NCI-H748 treated with DMSO at 0.1 percent for 48 hours (cell line): ENCODE measurements around the gene ZDHHC7.
"Not testable (repeated sequence)": the region's sequence is repeated elsewhere in the genome, so short reads cannot be mapped to it uniquely, and the experiment has no call there.

Experiments used
- DNase-seq: peaks from one replicate; lab custom pipeline; 2025; lab: John Stamatoyannopoulos, UW

ZDHHC7 gene

DNA sequence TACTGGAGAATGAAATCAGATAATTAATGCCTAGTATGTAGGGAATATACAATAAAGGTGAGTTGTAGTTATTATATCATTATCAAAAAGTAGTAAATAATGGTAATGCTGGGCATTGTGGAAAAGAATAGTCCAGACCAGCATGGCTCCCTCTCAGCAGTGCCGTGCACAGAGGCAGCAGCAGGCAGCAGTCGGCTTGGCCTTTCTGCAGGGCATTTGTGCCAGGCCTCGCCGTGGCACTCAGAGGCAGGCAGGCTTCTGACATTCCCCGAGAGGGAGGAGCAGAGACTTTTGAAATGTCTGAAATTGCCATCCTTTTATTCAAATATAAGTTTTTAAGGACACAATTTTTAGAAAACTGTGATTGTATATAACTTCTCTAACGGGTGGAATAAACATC lies 31.3 kb upstream of the ZDHHC7 start:
- no peak for DNase-seq

DNA sequence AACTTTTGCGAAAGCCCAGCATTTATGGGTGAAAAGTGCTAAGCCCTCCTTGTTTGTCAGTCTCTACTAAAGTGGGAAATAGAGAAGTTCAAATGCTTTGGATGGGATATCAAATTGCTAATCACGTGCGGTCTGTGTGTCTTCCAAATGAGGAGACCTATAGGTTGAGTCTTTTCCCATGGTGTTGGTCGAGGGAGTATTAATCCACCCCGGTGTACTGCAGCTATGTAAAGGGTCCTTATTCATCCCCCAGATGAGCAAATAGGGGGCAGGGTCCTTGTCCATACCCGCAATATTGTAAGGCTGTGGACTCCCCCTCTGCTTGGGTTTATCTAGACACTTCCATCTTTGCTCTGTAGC lies 30.8 kb upstream of the ZDHHC7 start:
- no peak for DNase-seq

DNA sequence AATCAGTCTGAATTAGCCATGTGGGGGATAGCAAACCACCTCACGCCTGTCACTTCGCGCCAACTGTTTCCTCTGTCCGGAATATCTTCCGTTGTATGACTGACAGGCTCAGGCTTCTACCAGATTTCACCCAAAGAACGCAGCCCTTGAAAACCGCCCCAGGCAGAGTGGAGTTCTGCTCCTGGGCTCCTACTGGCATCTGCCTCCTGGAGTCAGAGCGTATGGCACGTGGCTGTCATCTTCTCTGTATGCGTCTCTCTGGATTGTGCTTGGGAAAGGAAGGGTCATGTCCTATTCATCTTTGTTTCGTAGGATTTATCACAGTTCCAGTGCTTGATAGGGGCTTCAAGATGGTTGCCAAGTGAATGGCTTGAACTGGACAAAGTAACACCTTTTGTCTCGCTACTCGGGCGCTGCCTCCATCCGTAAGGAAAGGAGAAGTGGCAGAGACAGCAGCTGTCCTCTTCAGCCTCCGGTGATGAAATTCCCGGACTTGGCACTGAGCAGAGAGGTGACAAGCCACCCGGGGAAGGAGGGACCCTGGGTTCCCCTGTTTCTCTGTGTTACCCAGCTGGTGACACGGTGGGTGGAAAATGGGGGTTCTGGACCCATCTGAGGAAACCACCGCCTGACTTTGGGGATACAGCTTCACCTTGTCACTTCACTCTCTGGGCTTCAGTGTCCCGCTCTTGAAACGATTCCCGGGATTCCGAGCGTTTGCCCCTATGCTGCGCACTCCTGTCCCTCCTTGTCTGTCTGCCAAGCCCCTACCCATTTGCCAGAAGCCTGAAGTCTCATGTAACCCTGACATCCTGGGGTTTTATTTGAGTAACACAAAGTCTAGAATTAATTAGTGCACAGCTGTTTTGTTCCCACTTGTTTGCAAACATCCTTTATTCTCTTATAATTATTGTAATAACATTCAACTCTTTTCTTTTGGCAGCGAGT lies 30.2 kb upstream of the ZDHHC7 start:
- no peak for DNase-seq

DNA sequence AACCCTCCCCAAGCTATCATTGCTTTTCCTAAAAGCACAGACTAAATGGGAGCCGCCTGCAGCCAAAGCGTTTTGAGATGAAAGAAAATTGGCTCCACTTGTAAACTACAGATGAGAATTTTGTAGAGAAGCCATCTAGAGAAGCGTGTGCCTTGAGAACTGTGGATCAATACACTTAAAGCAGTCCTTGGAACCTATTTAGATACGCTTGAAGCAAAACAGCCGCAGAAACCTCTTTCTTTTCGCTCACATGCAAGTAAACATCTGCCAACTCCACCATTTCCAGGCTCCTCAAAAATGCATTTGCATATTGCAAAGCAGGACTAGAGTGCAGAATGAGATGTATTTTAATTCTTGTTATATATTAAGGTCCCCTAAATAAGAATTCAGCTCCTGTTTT lies 29.4 kb upstream of the ZDHHC7 start:
- no peak for DNase-seq

DNA sequence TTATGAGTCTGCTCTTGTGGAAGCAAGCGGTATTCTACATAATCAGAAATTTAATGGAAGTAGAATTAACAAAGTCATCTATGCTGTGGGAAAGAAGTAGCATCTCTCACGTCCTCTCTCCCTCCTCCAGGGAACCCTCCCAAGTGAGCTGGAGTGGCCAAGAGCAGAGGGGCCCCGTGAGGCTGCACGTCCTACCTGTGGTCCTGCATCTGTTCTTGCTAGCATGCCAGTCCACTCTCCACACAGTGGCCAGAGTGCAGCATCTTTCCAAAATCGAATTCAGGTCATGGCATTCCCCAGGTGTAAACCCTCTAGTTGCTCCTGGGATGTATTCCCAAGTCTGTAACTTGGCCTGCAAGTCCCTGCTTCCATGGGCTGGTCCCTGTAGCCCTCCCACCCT lies 26.4 kb upstream of the ZDHHC7 start:
- DNase-seq, result no peak

DNA sequence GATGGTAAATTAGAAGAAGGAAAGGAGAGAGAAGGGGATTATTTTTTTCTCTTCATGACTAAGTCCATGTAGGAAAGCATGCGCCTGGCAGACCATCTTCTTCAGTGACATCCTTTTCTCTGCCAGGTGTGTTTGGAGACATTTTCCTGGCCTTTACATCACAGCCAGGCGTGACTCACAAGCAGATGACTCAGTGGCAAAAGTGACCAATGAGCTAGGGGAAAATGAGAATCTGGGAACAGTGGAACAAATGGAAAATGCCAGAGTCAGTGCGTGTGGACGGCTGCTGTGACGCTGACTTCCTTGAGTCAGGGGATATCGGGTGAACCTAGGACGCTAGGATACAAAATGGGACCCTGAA lies 25.7 kb upstream of the ZDHHC7 start:
- no peak for DNase-seq

DNA sequence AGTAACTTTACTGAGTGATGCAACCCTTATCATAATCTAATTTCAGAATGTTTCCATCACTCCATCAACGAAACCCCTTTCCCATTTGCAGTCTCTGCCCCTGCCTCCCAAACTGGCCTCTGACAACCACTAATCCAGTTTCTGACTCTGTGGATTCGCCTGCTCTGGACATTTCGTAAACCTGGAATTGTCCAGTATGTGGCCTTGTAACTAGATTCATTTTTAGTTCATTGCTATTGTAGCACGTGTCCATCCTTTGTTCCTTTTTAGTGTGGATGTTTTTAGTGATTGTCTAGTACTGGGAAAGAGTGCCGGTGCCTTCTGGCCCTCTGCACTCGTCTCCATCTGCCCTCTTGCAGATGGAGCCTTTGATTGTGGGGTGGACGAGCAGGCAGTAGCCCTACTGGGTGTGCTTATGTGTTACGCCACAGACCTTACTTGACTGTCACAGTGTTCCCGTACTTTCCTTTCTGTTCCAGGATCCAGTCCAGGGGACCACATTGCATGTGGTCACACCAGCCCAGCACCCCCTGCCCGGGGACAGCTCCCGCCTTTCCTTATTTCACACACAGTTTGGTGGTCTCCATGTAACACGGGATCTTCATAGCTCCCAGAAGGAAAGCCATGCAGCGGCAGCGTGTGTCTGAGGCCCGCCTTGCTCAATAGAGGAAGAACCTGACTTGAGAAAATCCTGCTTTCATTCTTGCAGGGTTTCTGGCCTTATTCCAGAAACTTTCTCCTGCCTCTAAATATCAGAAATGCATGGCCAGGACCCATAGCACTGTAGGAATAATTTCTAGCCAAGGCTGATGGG lies 25.1 kb upstream of the ZDHHC7 start:
- no peak for DNase-seq

DNA sequence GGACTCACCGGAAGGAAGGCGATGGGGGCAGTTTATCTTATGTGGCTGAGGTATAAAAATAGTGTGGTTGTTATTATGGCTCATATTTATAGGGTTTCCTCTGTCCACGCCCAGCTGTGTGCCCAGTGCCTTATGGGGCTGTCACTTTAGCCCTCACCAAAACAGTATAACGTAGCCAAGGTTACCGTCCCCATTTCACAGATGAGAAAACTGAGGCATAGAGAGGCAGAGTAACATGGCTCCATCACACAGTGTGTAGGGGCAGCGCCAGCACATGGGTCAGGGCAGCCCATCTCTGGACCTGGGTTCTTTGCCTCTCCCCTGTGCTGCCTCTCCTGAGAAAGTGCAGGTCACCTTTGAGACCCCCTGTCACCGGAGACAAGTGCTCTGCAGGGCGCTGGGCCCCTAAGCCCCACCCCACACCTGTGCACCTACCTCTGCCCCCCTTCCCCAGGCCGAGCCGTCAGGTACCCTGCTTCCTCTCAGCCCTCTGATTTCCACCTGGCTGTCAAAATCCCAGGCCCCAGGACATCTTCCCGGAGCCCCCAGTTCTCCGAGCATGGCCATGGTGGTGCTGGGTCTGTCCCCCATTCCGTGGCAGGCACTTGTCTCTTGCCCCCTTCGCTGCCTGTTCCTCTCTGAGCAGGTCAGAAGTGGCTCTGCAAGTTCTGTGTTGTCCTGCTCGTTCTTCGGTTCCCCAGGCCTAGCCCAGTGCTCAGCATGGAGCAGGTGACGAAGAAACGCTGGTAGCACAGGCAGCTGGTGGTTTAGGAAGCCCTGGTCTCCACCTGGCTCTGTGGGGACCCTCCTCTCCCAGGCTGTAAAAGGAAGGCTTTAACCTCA lies 23.5 kb upstream of the ZDHHC7 start:
- no peak for DNase-seq

DNA sequence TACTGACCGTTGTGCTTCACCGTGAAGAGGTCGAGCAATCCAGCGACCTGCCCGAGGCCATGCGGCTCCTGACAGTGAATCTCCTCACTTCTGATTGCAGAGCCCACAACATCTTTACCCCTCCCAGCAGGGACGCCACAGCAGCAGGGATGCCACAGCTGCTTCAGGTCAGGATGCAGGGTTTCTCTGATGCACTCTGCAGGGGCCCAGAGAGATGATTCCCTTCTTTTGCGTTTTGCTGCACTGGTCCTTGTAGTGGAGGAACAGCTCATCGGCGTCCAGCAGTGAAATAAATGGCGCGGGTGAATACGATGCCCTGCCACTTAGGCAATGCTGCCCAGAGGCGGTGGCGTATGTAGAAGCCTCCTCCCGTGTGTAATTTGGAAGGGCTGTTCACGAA lies 21.8 kb upstream of the ZDHHC7 start:
- no peak for DNase-seq

DNA sequence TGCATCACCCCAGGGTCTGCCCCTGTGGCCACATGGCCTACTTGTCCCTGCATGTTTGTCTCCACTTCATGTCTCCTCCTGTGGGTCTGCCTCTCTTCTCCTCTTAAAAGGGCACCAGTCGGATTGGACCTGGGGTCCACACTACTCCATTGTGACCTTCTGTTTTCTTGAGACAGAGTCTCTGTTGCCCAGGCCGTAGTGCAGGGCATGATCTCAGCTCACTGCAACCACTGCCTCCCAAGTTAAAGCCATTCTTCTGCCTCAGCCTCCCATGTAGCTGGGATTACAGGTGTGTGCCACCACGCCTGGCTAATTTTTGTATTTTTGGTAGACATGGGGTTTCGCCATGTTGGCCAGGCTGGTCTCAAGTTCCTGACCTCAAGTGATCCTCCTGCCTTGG lies 20.9 kb upstream of the ZDHHC7 start:
- DNase-seq, result not testable (repeated sequence)

DNA sequence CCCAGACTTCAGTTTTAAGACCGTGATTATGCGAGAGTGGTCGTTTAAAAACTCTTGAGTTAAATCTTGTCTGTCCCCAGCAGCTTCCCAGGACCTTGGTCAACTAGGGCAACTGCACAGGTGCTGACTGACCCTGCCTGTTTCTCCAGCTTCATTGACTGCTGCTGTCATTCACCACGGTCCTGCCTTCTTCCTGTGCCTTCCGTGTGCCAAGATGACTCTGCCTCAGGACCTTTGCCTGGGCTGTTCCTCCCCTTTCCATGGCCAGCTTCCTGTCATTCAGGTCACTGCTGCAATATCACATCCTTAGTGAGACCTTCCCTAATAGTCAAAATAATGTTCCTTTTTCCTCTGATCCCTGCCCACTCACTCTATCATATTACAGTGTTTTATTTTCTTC lies 20.1 kb upstream of the ZDHHC7 start:
- DNase-seq, result no peak

DNA sequence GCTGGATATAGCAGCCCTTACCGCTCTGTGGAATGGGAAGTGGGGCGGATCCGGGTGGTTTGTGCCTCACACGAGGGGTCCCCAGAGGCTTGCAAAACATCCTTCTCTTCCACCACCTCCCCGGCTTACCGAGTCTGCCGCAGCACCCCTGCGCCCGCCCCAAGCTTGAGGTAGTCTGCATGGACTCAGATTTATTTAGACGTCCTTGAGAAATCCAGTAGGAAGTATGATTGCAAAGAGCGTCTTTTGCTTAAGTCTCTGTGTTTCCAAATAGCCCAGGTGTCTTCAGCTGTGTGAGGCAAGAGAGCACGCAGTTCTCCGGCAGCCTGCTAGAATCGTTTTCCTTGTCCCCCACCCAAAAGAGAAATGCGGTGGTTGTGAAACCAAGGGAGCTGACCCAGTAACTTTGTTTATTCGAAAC lies 18.7 kb upstream of the ZDHHC7 start:
- DNase-seq, result no peak

DNA sequence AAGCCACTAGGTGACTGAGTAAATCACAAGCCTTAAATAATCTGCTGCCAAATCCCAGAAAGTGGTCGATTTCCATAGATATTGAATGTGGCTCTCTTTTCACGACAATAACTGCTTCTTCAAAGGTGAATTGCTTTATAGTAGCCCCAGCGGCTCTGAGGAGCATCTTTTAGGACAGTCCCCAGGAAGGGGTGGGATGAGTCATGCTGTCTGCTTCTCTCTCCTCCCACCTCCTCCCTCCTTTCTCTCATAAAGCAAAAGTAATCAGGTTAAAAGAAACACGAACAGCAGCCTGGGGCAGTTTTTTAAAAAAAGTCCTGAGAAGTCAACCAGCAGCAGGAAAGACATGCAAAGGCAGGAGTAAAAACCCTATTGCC lies 18.1 kb upstream of the ZDHHC7 start:
- DNase-seq, result no peak

DNA sequence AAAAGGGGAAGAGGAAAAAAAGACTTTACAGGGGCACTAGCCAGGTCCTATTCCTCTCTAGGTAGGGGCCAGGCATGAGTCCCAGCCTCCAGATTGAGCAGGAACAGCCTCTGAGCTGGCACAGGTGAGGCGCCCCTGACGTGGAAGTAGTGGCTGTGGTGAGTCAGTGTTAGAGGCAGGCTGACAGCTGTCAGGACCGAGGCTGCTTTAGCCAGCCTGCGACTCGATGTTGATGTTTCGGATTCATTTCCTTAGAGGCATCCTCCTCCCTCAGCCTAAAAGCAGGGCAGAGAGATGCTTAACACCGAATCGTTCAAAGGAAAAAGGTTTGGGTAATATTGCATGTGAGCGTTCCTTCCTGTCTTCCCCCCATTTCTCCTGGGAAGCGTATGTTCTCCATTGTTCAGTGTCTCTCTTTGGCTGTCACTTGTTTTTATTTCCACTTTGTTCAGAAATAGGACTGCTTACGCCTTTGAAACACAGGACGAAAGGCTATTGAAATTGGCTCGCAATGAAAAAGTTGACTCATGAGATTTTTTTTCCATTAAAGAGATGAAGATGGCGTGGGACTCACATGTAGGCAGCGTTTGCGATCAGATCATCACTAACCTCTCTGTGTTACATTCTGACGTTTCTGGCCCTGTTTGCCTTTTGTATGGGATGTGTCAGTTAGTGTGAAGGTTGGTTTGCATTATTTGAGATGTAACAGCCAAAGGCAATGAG lies 17.5 kb upstream of the ZDHHC7 start:
- DNase-seq, result no peak

DNA sequence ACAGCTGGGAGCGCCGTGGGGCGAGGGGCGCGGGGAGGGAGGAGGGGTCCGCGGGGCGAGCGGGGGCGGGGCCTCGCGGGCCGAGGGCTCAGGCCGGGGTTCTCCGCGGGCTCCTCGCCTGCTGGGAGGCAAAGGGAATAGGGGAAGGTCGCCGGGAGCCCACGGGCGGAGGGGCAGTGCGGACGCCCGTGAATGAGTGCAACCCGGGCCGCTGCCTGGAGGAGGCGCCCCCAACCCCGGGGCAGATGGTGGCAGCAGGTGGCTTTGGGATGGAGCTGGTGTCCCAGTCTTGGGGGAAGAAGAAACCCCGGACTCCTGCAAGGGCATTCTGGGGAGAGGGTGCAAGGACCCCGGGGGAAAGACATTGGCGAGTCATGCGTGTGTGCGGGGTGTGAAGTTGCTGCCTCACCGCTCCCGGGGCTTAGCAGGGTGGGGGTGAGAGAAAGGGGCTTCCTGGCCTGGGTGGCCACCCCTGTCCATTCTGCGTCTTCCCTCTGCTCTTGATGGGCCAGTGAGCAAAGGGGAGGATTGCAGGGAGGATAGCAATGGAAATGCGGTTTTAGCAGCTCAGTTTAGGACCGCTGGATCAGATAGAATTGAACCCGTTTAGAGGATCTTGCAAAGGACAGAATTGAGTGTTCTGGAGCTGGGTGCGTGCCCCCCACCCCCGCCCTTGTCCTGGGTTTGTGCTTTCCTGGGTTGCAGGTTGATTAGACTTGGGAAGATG lies 16.8 kb upstream of the ZDHHC7 start:
- DNase-seq, result no peak

DNA sequence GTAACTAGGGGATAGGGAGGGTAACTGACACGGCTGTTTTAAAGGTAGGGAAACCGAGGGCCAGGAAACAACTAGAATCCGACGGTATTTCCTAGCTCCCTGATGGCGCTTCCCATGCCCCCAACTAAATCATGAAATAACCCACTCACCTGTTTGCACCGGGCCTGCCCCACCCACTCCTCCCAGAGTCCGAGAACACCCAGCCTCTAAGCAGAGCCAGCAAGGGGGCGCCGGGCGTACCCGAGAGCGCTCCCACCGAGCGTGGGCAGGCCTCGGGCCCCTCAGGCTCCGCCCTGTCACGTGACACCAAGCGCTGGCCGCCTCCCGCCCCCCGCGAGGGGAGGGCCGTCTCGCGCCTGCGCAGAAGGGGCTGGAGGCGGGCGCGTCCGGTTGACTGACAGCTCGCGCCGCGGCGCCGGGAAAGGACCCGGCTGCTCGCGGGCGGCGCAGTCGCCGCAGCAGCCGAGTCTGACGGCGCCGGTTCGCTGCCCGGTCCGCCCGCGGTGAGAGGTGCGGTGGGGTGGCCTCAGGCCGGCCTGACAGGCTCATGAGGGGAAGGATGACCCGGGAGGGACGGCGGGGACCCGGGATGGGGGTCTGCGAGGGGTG lies 16.1 kb upstream of the ZDHHC7 start, which contains the start of gene KIAA0513:
TSS of gene KIAA0513 (plus strand) at position 447 of the 609 bp plus-strand sequence. CDS start 39,277 bp downstream, outside the sequence.
- DNase-seq, result peak; percentile 66

DNA sequence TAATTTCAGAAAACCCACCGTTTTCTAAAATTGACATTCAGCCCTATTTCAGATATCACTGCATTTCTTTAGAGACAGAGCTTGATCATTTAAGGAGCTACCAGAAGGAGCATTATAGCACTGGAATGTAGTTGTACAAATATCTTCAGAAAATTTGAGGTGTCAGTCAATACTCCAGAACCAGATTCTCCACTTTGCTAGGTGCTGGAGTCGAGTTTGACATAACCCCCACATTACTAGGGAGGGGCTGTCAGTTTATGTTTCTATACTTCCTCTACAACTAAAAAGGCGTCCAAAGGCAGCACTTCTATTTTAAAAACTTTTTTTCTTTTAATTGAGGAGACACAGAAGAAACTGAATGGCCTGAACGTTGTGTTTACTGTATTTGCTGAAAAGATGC lies 15.4 kb upstream of the ZDHHC7 start:
- no peak for DNase-seq

DNA sequence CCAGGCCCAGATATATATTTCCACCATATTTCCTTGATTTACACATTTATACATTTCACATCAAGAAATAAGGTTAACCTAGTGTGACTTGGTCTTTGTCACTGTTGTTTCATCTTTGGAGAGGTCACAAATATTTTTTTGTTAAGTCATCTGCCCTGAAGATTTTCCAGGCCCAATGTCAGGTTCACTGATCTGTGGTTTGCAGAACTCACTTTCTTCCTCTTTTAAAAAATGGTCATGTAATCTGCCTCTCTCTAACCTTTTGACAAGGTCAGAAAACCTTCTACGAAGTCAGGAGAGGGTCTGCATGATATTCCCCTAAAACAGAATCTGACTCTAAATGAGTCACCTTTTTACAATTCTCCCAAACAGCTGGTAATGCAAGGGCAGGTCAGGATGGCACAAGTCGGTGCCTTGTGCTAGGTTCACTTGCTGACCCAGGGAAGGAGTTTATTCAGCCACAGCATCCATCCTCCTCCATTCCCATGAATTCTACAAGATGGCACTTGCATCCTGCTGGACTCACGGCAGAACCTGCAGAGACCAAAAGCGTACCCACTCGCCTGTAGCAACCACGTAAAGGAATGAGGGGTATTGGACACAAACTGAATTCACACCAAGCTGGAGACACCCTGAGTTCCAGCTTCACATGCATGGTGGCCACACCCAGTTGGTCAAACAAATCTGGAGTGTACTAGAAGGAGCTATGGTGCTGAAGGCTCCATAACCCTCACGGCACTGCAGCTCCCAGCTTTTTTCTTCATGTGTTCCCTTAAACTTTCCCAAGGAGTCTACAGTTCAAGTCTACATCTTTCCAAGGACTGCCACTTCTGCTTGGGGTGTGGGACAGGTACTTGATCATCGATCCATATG lies 14.7 kb upstream of the ZDHHC7 start:
- DNase-seq, result no peak

DNA sequence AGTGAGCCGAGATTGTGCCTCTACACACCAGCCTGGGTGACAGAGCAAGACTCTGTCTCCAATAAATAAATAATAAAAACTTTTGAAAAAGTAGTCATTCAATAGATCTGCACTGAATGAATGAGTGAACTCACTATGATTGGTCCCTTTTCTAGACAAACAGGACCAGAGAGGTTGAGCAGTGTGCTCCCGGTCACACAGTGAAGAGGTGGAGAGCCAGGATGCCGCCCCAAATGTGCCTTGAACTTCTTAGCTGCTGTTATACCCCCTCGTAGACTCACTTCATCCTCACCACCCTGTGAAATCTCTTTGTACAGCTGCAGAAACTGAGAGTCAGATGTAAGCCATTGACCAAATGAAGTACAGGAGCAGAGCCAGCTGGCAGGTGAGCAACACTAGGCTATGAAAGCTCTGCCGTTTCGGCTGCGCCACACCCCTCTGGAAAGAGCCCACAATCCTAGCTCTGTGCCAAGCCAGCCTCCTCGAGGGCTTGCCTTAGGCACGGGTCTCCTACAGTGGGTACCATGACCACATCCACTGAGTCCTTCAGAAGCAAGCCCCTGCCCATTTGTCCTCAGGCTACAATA lies 8.4 kb upstream of the ZDHHC7 start:
- no peak for DNase-seq
